ENCODE data around the gene ABR.

ABR gene

DNA sequence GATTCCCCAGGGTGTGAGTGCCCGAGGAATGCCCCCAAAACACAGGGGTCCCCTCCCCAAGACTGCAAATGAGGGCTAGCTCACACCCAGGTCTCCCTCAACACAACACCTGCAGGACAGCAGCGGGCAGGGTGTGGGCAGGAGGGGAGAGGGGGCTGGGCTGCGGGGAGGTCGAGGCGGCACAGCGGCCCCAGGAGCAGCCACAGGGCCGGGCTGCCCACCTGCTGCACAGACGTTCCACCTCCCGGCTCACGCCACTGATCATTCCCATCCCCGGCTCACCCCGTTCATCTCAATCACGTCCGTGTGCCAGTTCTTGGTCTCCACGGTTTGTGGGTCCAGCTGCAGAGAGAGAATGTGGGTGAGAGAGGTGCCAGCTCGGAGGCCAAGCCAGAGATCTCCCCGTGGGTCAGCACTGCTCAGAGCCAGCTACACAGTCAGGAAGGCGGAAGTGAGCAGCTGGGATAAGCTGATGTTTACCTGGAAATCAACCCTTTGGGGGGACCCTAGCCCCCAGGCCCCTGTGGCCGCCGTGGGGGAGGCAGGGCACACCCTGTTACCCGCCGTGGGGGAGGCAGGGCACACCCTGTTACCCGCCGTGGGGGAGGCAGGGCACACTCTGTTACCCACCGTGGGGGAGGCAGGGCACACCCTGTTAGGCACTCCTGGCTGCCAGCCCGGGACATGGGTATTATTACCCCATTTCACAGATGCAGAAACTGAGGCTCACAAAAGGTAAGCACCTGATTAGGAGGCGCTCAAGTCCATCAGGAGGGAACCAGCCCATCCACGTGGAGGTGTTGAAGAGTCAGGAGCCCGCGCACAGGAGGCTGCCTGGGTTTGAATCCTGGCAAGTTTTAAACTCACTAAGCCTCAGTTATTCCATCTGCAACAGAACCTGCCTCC, 166.7 kb downstream of the ABR start:
- TF ChIP-seq, protein P1, sequence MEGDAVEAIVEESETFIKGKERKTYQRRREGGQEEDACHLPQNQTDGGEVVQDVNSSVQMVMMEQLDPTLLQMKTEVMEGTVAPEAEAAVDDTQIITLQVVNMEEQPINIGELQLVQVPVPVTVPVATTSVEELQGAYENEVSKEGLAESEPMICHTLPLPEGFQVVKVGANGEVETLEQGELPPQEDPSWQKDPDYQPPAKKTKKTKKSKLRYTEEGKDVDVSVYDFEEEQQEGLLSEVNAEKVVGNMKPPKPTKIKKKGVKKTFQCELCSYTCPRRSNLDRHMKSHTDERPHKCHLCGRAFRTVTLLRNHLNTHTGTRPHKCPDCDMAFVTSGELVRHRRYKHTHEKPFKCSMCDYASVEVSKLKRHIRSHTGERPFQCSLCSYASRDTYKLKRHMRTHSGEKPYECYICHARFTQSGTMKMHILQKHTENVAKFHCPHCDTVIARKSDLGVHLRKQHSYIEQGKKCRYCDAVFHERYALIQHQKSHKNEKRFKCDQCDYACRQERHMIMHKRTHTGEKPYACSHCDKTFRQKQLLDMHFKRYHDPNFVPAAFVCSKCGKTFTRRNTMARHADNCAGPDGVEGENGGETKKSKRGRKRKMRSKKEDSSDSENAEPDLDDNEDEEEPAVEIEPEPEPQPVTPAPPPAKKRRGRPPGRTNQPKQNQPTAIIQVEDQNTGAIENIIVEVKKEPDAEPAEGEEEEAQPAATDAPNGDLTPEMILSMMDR (conservative IDR thresholded peaks at IDR 0.05) = no peak
- TF ChIP-seq ZFX (IDR thresholded peaks at IDR 0.05) = no peak
- no peak overlapping the region for H3K27ac ChIP-seq

DNA sequence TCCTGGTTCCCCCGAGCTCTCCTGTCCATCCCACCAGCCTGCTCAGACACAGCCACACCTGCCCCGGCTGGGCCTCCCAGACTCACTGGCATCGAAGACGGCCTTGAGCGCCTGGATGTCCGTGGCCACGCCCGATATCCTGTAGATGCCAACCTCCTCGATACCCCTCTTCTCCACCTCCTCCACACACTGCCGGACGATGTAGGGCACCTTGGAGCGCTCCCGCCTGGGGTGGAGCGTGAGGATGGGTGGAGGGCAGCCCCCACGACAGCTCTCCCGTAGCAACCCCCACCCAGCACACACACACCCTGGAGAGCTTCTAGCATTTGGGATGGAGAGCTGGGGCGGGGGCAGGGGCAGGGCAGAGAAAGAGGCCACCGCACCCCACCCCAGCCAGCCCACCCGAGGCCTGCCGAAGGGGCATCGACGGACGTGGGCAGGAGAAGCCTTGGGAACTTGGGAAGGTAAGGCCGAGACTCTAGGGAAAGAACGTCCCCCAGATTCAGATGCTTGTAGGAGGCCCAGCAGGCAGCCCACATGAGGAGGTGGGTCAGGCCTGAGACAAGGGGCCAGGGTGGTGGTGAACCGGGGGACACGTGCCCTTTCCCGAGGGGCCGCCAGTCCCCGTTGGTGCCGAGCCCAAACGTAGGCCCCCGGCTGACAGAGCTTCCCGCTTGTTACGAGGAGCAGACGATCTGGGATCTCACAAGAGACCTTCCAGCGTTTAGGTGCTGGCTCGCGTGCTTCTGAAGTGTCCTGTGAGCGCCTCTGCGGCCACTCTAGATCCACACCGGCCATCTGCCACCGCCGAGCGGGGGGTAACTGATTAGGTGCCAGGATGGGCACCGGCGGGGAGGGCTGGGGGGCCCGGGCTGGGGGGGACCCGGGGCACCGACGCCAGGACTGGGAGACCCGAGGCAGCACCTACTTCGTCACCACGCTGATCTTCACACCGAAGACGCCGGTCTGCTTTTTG, 167.7 kb downstream of the ABR start:
- TF ChIP-seq, protein P1 (conservative IDR thresholded peaks at IDR 0.05) = no peak
- TF ChIP-seq ZFX (IDR thresholded peaks at IDR 0.05) = no peak
- H3K27ac ChIP-seq = no peak overlapping the region

DNA sequence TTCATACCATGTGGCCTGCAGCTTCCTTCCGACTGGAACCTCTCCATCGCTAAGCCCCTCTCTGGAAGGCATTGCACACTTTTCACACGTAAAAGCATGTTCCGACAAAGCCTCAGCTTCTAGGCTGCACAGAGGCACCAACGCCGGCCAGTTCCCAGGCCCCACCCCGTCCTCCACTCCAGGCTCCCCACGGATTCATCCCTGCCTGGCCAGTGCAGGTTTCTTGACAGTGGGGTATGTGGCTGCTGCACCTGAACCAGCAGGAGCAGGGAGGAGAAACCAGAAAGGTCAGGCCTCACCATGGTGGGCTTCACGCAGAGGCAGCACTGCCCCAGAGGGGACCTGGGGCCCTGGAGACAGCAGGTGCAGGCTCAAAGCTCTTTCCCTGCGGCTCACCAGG, 168.6 kb downstream of the ABR start:
- TF ChIP-seq ZFX (IDR thresholded peaks at IDR 0.05) = no peak
- TF ChIP-seq, protein P1 (conservative IDR thresholded peaks at IDR 0.05) = no peak

DNA sequence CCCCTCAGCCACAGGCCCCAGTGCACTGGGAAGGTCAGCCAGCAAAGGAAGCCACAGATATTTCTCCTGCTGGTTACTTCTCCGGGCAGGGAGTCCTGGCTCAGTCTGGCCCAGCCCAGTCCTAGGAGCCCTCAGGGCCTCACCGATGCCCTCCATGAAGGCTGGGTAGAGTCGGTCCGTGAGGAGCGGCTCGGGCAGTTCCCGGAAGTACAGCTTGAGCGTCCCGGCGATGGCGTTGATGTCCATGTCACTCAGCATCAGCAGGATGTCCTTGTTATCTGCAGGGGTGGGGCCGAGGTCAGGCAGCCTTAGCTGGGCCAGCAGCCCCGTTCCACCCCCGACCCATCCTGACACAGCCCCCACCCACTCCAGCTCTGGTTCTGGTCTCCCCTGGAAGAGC, 169.2 kb downstream of the ABR start:
- no peak overlapping the region for H3K27ac ChIP-seq
- TF ChIP-seq ZFX (IDR thresholded peaks at IDR 0.05) = no peak
- TF ChIP-seq, protein P1 (conservative IDR thresholded peaks at IDR 0.05) = no peak

More for the DNA sequence above, 168.6 kb downstream of the ABR start:
- no peak overlapping the region for H3K27ac ChIP-seq

DNA sequence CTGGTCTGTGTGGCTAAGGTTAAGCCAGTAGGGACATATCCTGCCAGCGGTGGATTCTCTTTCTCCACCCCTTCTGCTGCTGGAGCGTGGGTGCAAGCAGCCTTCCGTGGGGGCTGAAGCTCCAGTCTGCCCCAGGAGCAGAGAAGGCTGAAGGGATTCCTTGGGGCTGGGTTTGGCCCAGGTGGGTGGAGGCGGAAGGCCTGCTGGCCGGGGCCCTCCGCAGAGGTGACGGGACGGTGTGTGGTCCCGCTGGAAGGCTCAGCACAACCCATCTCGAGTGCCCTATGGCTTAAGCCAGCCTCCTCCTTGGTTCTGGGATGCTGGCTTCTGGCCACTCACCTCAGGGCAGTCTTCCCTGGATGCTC, 169.7 kb downstream of the ABR start:
- TF ChIP-seq, protein P1 (conservative IDR thresholded peaks at IDR 0.05) = no peak
- TF ChIP-seq ZFX (IDR thresholded peaks at IDR 0.05) = no peak
- no peak overlapping the region for H3K27ac ChIP-seq

DNA sequence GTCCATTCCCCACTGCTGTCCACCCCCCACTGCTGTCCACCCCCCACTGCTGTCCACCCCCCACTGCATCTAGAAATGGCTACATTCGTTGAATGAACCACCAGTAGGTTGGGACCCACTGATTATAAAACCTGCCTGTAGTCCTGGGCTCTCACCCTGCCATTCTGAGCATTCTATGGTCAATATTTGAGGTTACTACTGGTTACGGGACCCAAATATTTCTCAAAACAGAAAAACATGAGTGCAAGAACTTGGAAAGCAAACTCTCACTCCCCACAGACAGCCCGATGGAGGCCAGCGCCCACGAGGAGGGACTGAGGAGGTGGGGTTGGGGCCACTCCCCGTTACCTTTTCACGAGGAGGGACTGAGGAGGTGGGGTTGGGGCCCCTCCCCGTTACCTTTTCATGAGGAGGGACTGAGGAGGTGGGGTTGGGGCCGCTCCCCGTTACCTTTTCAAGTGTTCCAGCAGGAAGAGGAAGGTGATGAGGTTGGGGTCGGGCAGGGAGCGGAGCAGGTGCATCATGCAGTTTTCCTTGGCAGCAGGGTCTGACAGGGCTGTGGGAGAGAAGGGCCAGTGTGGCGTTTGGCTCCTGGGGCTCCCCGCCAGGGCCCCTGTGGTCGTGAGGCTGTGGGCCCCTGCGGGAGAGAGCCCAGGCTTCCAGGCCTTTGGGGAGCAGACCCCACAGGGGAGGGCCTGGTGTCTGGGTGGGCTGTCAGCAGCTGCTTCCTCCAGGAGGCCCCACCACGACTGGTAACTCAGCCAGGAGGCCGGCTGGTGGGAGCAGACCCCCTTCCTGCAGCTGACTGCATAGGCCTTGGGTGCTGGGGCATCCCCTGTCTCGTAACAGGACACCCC, 170.3 kb downstream of the ABR start:
- no peak overlapping the region for H3K27ac ChIP-seq
- TF ChIP-seq, protein P1 (conservative IDR thresholded peaks at IDR 0.05) = no peak
- TF ChIP-seq ZFX (IDR thresholded peaks at IDR 0.05) = no peak

Measured in C4-2B (cell line).